Liver (tissue), 9 donors: ENCODE measurements around the gene NEURL1. TPM values are rescaled to one million over a fixed set of nuclear protein-coding genes. Genes with fewer than 3 reads are reported as not detected.

Experiments used
- DNase-seq: peaks from one replicate; pipeline ENCODE4 v3.0.0-alpha.2; 2017; ENCODE audit warnings: low spot score
- H3K27ac ChIP-seq, 2 donors: one replicate each; pipeline ENCODE4 v1.7.0; 2013; ENCODE audit warnings: inconsistent platforms in 2 of 2, low read length in 2 of 2, control low read depth in 1 of 2, low read depth in 1 of 2, mild to moderate bottlenecking in 1 of 2
- H3K27me3 ChIP-seq, 4 donors: one replicate each; pipeline versions ENCODE4 v1.6.1 to v1.7.0; 2013; ENCODE audit warnings: low read length in 3 of 4, inconsistent platforms in 1 of 4, mild to moderate bottlenecking in 1 of 4, moderate library complexity in 1 of 4; ENCODE audit not compliant: control insufficient read depth in 4 of 4, insufficient read depth in 4 of 4
- H3K36me3 ChIP-seq, 4 donors: one replicate each; pipeline versions ENCODE4 v1.6.1 to v1.7.0; 2013; ENCODE audit warnings: low read length in 3 of 4, mild to moderate bottlenecking in 3 of 4, low read depth in 1 of 4, moderate library complexity in 1 of 4; ENCODE audit not compliant: control insufficient read depth in 4 of 4, insufficient read depth in 3 of 4
- H3K4me1 ChIP-seq, 4 donors: one replicate each; pipeline versions ENCODE4 v1.6.1 to v1.7.0; 2013; ENCODE audit warnings: low read length in 3 of 4, mild to moderate bottlenecking in 3 of 4, moderate library complexity in 1 of 4; ENCODE audit not compliant: control insufficient read depth in 4 of 4, insufficient read depth in 4 of 4
- H3K4me3 ChIP-seq, 3 donors: one replicate each; pipeline versions ENCODE4 v1.6.1 to v1.7.0; 2013; ENCODE audit warnings: low read length in 3 of 3, control low read depth in 1 of 3, low read depth in 1 of 3, mild to moderate bottlenecking in 1 of 3
- H3K9ac ChIP-seq, 2 donors: one replicate each; pipeline ENCODE4 v1.7.0; 2013; ENCODE audit warnings: low read length in 2 of 2, mild to moderate bottlenecking in 2 of 2, moderate library complexity in 2 of 2, control low read depth in 1 of 2, low read depth in 1 of 2
- H3K9me3 ChIP-seq, 4 donors: one replicate each; pipeline versions ENCODE4 v1.6.1 to v1.7.0; 2013; ENCODE audit warnings: low read length in 3 of 4; ENCODE audit not compliant: control insufficient read depth in 4 of 4
- ATF3 ChIP-seq: IDR thresholded peaks from 2 replicates; pipeline ENCODE4 v1.6.1; 2016; ENCODE audit warnings: antibody characterized with exemption
- CTCF ChIP-seq: fragments of 150-350 bp; IDR thresholded peaks from 2 replicates; pipeline ENCODE4 v1.5.1; 2017; ENCODE audit warnings: improper control_type of control experiment, low read depth, low read length; ENCODE audit not compliant: missing input control
- EGR1 ChIP-seq, 2 donors: IDR thresholded peaks; 2 replicates each; pipeline ENCODE4 v1.6.1; 2016 to 2018; ENCODE audit warnings: antibody characterized with exemption in 2 of 2, low read depth in 2 of 2
- FOXA1 ChIP-seq: IDR thresholded peaks from 2 replicates; pipeline ENCODE4 v1.6.1; 2016; ENCODE audit warnings: antibody characterized with exemption
- FOXA2 ChIP-seq: IDR thresholded peaks from 2 replicates; pipeline ENCODE4 v1.6.1; 2016; ENCODE audit warnings: antibody characterized with exemption
- GABPA ChIP-seq, 2 donors: IDR thresholded peaks in 1 of 2; conservative IDR thresholded peaks in 1 of 2; 2 replicates each; pipeline ENCODE4 v1.6.1; 2016; ENCODE audit warnings: antibody characterized with exemption in 2 of 2, mild to moderate bottlenecking in 1 of 2, moderate library complexity in 1 of 2
- HNF4A ChIP-seq, 2 donors: conservative IDR thresholded peaks; 2 replicates each; pipeline ENCODE4 v1.6.1; 2016; ENCODE audit warnings: antibody characterized with exemption in 2 of 2, mild to moderate bottlenecking in 2 of 2
- HNF4G ChIP-seq: IDR thresholded peaks from 2 replicates; pipeline ENCODE4 v1.6.1; 2016; ENCODE audit warnings: antibody characterized with exemption
- JUND ChIP-seq, 2 donors: IDR thresholded peaks; 2 replicates each; pipeline ENCODE4 v1.6.1; 2016; ENCODE audit warnings: antibody characterized with exemption in 2 of 2
- NR2F2 ChIP-seq: IDR thresholded peaks from 2 replicates; pipeline ENCODE4 v1.6.1; 2016; ENCODE audit warnings: antibody characterized with exemption
- RAD21 ChIP-seq, 2 donors: IDR thresholded peaks; 2 replicates each; pipeline ENCODE4 v1.6.1; 2016; ENCODE audit warnings: antibody characterized with exemption in 2 of 2, mild to moderate bottlenecking in 2 of 2
- REST ChIP-seq: IDR thresholded peaks from 2 replicates; pipeline ENCODE4 v1.6.1; 2016; ENCODE audit warnings: antibody characterized with exemption, mild to moderate bottlenecking
- SP1 ChIP-seq: IDR thresholded peaks from 2 replicates; pipeline ENCODE4 v1.6.1; 2018; ENCODE audit warnings: antibody characterized with exemption, mild to moderate bottlenecking
- TAF1 ChIP-seq: conservative IDR thresholded peaks from 2 replicates; pipeline ENCODE4 v1.6.1; 2016; ENCODE audit warnings: antibody characterized with exemption, mild to moderate bottlenecking
- ZBTB33 ChIP-seq: IDR thresholded peaks from 2 replicates; pipeline ENCODE4 v1.6.1; 2016; ENCODE audit warnings: antibody characterized with exemption
- WGBS: extraction: QIAGEN DNeasy Blood & Tissue Kit; methylation state at CpG from one replicate; pipeline ENCODE4 v1.1.7; 2013; 5-methylcytosine and 5-hydroxymethylcytosine counted together
- polyA plus RNA-seq, 2 donors: library from polyadenylated mRNA; stranded (reverse) in 1 of 2; unstranded in 1 of 2; fragments of 200-250 nt in 1 of 2; fragments of >200 nt in 1 of 2; fragmentation: Nextera tagmentation in 1 of 2; extraction: Ambion mirVana in 1 of 2; gene quantifications; one replicate each; pipeline versions ENCODE4 v1.2.1 to v1.2.3, GENCODE V29; 2013 to 2015
- total RNA-seq, 2 donors: library from RNA; depleted of rRNA; stranded (reverse); fragments of >200 nt; gene quantifications; one replicate each; pipeline ENCODE4 v1.2.3, GENCODE V29; 2014
- TF ChIP-seq, protein P1 (sequence below): IDR thresholded peaks from 2 replicates; pipeline ENCODE4 v1.6.1; 2016; ENCODE audit warnings: antibody characterized with exemption
- donor health status: healthy.
- donor health status: healthy.
- donor health status: healthy.
- donor health status: healthy.
- donor health status: healthy.

The NEURL1 gene
- total and polyA plus RNA-seq, 4 donors, result 0.11 to 3.9 (median 0.74) TPM

GRCh38 chr10:103562383-103562782 lies 68.9 kb downstream of the NEURL1 start:
- H3K36me3 ChIP-seq, result no peaks in the 10 kb centered on the region
- no peak overlapping the region for H3K9ac ChIP-seq
- DNase-seq, result no peak
- no peak overlapping the region for H3K27ac ChIP-seq
- no peak overlapping the region for H3K4me3 ChIP-seq
- peaks cover 0 to 9% (median 3%) of the 10 kb centered on the region in 4 donors for H3K4me1 ChIP-seq
- no peaks in the 10 kb centered on the region for H3K9me3 ChIP-seq
- H3K27me3 ChIP-seq, result no peaks in the 10 kb centered on the region
- no peak for TF ChIP-seq FOXA1
- TF ChIP-seq EGR1 (IDR thresholded peaks at IDR 0.05; ENCODE audit: low read depth in 2 of 2), result no peak
- TF ChIP-seq REST, result no peak
- no peak for TF ChIP-seq NR2F2
- TF ChIP-seq CTCF, result no peak
- TF ChIP-seq, protein P1, sequence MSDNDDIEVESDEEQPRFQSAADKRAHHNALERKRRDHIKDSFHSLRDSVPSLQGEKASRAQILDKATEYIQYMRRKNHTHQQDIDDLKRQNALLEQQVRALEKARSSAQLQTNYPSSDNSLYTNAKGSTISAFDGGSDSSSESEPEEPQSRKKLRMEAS, result no peak
- TF ChIP-seq HNF4A (conservative IDR thresholded peaks at IDR 0.05), result no peak
- no peak for TF ChIP-seq RAD21 (IDR thresholded peaks at IDR 0.05)
- no peak for TF ChIP-seq SP1
- TF ChIP-seq TAF1, result no peak
- no peak for TF ChIP-seq ZBTB33
- no peak for TF ChIP-seq HNF4G
- no peak for TF ChIP-seq FOXA2
- no peak for TF ChIP-seq ATF3
- 87% methylated on average over 4 of the region's 4 CpGs for WGBS

GRCh38 chr10:103563231-103564115 lies 70.0 kb downstream of the NEURL1 start:
- no peak for DNase-seq
- 93% methylated on average over 7 of the region's 7 CpGs for WGBS
- peaks cover 0 to 6% (median 0%) of the 10 kb centered on the region in 4 donors for H3K4me1 ChIP-seq
- no peaks in the 10 kb centered on the region for H3K36me3 ChIP-seq
- H3K27ac ChIP-seq, result no peak overlapping the region
- H3K27me3 ChIP-seq, result no peaks in the 10 kb centered on the region
- H3K4me3 ChIP-seq, result no peak overlapping the region
- no peaks in the 10 kb centered on the region for H3K9me3 ChIP-seq
- no peak overlapping the region for H3K9ac ChIP-seq
- TF ChIP-seq GABPA (IDR thresholded peaks at IDR 0.05 in 1 of 2, conservative IDR thresholded peaks at IDR 0.05 in 1 of 2) (no peak), REST (no peak), JUND (IDR thresholded peaks at IDR 0.05) (no peak), ZBTB33 (no peak)
- TF ChIP-seq, protein P1, result no peak
